HG03025 (cell line): ENCODE data around the gene ZNF503.
"Not testable (repeated sequence)": the region's sequence is repeated elsewhere in the genome, so short reads cannot be mapped to it uniquely, and the experiment has no call there.

ENCODE experiments used
- ATAC-seq: cut with Tn5 transposase; IDR thresholded peaks from one replicate; pipeline ENCODE4 v1.9.1; 2021; ENCODE audit warnings: mild to moderate bottlenecking, moderate library complexity; ENCODE audit not compliant: unreplicated experiment, low FRiP score

The ZNF503 gene

DNA sequence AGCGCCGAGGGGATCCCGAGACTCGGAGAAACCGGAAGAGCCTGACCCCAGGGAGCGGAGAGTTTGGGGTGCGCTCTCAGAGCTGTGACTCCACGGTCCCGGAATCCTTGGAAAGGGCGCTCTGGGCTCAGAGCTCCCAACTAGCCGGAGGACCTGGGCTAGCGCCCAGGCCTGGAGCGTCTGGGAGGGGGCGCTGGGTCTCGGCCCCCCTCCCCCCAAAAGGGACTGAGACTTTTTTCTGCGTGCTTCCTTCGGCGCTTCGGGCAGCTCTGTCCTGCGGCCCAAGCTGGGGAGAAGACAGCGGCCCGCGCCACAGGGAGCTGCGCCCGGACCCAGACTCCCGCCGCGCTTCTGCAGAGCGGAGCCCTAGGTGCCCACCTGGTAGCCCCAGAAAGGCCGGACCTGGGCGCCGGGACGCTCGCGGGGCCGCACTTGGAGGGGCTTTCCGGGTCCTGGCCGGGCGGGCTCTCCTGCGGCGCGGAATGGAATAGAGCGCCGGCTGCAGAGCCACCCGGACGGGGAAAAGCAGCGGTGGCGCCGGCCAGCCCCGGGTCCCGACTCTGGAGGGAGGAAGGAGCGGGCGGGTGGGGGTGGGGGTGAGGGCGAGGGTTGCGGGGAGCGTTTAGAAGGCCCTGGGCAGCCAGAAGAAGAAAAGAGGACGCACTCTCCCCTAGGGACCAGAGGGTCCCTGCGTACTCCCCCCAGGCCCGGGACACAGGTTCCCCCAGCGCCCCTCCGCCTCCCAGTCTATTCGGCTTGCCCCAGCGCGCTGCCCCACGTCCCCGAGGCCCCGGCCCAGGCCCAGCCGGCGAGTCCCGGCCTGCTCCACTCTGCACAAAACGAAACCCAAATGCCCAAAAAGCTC, 4.7 kb downstream of the ZNF503 start:
- no peak for ATAC-seq

DNA sequence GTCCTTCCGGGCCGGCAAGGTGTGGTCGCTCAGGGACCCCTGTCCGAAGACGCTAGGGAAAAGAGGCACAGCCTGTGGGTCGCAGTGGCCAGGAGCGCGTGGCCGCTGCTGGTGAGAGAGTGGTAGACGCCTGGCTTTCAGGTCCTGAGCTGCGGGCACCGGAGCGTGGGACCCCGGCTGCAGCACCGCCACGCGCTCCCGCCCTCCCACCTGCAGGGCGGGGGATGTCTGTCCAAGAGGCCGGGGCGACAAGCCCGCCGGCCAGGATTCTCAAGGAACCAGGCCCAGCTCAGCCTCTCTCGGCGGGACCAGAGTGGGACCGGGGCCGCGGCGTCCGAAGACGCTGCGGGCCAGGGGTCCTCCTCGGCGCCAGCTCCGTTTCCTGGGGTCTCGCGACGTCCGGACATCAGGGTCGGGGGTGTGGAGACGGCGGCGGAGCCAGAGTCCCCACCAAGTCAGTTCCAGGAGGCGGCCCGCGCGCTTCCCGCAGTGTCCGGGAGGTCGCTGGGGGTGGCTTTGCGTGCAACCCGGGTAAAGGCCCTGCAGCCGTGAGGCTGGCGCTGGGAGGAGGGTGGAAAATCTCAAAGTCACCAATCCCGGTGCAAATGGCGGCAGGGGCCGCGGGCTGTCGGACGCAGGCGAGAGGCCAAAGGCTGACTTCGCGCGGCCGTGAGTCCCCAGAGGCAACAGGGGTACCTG, 5.5 kb downstream of the ZNF503 start:
- no peak for ATAC-seq

DNA sequence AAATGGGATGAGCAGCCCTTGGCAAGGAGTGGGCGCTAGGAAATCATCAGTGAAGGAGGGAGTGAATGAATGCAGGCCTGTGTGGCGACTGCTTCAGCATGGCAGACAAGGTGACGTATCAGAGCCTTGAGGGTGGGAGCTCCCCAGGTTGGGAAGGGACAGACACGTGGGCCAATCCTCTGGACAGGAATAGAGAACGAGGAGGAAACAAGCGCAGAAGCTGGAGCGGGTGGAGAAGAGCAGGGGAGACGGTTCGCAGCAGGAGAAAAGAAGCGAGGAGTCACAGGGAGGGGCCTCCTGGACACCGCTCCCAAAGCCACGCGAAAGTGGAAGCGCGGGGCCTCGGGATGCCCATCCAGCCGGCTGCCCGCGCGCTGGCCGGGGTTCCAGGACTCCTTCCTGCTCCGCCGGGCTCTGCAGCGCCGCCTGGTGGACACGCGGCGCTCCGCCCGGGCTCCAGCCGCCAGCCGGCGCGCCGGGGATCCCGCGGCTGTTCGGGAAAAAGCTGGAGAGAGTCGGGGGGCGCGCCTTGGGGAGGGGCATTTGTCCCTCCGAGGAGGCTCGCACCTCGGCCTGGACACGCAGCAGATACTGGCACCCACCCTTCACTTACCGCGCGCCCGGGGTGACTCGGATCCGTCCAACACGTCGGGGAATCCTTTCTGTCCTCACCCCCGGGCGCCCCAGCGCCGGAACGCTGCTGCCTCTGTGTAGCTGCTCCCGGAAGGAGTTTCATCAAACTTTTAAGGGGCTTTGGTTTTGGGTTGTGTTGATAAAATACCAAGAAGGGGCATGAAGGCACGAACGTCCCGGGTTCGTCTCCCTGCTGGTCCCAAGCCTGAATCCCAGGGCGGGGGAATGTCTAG, 6.3 kb downstream of the ZNF503 start:
- no peak for ATAC-seq

DNA sequence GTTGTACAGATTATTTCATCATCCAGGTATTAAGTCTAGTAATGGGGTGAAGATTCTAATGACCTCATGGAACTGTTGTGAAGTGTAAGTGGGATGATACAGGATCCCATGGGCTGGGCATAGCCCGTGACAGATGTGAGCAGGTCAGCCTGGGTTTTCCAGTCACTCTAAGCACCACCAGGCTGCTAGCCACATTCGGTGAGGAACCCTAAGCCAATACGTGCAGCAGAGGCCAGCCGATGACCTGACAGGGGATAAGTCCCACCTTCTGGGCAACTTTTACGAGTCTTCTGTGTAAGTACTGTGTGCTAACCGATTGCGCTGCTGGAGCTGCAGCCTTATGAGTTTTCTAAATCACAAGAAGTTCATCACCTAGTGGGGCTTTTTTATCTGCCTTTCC, 7.3 kb downstream of the ZNF503 start:
- no peak for ATAC-seq

DNA sequence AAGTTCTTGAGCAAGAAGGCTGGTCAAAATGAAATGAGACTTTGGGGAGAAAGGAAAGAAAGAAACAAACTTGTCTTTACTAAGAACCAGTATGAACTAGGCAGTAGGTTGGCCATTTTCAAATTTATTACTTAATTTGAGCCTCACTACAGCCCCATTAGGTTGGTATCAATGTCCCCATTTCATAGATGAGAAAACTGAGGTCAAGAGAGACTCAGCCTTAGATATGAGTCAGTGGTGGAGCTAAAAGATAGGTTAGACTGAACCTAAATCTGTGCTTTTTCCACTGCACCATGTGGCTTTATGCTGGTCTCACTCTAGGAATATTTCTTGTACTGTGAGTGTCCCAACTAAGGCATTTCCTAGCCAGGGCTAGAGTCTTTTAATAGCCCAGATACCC, 8.8 kb downstream of the ZNF503 start:
- ATAC-seq, result no peak

DNA sequence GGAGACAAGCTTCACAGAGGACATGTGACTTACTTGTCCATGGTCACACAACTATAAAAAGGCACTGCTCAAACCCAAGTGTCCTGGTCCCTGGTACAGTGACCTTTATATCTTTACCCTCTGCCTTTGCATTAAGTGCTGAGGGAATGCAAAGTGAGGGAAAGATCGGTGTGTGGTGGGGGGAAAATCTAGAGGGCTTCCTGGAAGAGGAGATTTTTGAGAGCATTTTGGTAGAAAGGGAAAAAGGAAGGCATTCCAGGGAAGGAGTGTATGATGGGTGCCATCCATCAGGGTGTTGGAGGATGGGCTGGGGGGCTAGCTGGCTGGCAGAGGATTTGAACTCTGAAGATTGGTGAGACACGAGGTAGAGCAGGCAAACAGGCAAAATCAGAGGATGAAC, 9.3 kb downstream of the ZNF503 start:
- ATAC-seq, result no peak

DNA sequence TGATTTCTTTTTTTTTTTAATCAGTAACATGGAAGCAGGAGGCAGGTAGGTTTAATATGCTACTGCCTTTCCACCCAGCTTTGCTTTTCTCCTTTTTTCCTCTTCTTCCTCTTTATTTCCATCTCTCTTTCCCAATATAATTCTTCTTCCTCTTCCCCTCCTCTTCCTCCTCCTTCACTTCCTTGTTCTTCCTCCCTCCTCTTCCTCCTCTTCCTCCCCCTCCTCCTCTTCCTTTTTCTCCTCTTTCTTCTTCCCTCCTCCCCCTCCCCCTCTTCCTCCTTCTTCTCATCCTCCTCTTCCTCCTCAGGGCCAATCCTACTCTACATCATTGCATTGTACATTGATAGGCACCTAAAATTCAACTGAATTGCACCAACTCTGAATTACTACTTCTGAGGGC, 11.4 kb downstream of the ZNF503 start:
- no peak for ATAC-seq

DNA sequence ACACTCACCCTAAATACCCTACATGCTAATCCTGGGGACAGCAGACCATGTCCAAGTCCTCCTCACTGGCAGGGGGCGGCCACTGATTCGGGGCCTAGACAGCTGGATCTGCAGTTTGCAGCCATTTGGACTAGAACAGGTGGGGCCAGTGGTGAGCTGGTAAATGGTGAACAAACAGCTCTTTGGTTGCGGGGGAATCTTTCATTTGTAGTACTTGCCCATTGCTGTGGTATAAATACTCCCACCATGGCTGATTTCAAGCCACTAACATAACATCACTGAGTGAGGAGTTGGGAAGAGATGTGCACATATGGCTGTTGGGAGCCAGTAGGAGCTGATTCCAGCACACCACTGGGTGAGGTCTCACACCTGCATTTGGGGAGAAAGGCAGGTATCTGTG, 13.5 kb downstream of the ZNF503 start:
- no peak for ATAC-seq

DNA sequence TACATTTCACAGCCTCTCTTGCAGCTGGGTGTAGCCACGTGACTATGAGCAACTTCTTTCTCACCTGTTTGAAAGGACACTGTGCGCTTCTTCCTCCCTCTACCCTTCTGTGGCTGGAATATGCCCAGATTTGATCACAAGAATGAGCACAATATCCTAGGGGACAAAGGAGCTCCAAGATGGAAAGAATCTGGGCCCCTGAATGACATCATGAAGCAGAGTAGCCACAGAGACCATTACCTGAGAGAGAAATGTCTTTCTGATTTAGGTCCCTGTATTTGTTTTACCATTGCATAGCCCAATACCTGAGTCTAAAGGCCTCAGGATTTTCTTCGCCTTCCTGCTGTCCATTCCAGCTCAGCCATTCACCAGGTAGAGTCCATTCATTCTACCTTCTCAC, 15.4 kb downstream of the ZNF503 start:
- ATAC-seq, result no peak

DNA sequence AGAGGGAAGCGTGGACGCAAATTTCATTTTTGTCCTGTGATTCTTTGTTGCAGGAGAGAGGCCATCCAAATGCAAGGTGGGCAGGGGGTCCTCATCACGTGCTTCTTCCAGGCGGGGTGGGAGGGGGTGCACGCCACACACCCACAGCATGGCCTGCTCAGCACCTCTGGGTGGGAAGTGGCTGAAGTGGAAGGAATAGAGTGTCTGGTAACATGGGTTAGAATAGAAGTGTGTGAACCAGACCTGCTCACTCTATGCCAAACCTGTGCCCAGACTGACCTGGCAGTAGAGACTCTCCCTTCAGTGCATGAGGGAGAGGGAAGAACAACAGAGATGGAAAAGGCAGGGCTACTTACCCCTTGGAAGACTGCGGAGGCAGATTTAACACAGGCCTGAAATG, 21.7 kb downstream of the ZNF503 start:
- no peak for ATAC-seq

DNA sequence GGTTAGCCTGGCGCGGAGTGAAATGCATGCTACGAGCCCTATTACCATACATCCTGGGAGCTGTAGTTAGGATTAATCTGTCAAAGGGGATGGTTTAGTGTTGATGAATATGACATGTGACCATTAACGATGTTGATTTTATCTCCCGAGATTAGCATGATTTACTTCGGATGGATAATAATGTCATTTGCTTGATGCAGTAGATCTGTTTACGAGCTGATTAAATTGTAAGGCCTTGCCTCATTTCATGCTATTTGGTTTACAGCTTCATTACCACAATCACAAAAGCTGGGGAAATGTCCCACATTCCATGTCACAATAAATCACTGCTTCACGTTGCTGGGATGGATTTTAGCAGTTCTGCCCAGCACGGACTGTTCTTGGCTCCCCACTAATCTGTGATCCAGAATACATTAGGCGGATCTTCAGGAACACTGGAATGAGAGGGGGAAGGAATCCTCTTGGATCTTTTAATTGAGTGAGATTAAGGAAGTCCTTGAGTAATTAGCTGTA, 22.3 kb downstream of the ZNF503 start:
- no peak for ATAC-seq

DNA sequence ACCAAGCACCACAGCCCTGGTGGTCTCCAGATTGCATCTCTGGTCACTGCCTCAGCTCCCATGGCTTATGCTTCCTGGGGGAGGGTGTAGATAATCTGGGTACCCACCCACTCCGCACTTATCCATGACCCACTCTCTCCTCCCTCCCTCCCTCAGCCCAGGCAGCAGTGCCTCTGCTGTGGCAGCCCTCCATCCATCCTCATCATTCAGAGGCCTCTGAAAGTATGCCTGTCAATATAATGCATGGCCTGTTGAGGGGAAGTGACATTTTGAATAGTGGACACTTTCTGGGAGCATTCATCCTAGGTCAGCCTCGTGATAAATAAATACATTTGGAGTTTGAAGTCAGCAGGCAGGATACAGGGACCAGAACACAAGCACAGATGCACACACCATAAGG, 23.2 kb downstream of the ZNF503 start:
- no peak for ATAC-seq

DNA sequence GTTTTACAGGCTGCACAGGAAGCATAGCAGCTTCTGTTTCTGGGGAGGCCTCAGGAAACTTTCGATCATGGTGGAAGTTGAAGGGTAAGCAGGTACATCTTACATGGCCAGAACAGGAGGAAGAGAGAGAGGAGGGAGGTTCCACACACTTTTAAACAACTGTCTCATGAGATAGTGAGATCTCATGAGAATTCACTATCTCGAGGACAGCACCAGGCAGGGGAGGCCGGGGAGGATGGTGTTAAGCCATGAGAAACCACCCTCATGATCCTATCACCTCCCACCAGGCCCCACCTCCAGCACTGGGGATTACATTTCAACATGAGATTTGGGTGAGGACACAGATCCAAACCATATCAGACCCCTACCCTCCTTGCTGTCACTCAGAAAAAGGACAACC, 23.7 kb downstream of the ZNF503 start:
- ATAC-seq, result no peak

DNA sequence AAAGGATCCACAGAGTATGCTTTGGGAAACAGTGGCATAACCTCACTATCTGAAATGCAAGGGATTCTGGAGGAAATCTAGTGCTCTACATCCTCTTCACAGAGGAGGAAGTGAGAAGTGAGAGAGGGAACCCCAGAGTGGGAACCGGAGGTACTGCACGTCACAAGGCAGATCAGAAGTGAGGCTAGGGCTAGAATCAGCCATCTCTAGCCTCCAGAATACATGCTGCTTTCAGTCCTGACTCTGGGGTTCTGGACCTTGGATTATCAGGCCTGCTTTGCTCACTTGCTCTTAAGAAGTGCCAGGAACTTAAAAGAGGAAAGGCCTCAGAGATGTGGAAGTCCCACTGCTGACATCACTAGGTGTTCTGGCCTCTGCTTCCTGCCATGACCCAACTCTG, 25.7 kb downstream of the ZNF503 start:
- ATAC-seq, result no peak

DNA sequence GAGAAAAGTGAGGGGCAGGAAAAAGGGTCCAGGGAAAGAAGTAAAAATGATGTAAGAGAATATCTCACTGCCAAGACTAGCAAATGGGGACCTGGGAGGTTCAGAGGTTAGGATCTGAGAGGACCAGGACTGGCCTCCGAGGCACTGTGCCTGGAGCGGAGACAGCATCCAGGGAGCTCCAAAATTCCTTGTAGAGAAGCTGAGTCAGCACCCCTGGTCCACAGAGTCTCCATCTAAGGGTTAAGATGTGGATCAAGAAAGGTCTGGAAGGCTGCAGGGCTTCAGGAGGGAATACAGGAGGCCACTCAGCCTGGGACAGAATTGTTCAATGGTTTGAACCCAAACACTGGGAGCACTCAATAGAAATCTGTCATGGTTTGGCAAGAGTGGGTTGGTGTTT, 30.6 kb downstream of the ZNF503 start:
- no peak for ATAC-seq

DNA sequence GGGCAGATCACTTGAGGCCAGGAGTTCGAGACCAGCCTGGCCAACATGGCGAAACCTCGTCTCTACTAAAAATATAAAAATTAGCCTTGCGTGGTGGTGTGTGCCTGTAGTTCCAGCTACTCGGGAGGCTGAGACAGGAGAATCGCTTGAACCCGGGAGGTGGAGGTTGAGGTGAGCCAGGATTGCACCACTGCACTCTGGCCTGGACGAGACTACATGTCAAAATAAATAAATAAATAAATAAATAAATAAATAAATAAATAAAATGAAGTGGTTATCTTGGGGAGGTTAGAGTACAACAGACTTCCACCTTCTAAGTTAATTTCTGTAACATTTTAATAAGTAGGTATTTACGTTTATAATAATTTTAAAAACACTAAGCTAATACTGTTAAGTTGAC, 31.7 kb downstream of the ZNF503 start:
- not testable (repeated sequence) for ATAC-seq

DNA sequence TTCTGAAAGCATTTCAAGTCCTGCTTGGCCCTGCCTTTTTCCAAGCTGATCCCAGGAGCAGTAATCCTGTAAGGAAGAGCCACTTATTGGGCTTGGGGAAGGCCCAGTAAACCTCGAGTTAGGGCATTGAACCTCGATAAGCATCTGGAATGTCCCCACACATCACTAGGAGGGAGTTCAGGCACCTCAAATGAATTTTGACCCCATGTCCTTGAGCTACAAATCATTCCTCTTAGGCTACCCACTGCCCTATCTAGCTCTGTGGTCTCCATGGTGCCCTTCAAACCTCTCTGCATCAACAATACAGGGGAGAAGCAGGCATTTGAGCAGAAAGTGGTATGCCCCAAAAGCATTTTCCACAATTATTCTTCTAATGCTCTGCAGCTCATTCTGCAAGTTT, 33.7 kb downstream of the ZNF503 start:
- no peak for ATAC-seq

DNA sequence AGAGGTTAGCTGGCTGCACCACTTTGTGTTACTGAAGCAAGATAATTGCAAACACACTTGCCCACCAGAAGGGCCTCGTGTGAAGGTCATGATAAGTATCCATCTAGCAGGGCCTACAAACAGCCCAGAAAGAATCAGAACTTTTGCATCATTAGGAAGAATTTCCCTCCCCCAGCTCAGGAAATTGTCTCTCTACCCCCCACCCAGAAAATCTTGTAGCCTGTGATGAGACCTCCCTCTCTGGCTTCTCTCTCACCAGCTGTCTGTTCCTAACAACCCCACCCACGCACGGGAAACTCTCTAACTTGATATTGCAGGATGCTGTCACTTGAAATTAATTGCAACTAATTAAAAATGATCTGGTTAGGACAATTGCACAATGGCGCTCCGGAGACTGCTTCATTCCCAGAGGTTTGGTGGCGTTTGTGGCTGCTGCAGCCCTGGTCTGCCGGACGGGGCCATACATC, 34.5 kb downstream of the ZNF503 start:
- no peak for ATAC-seq

DNA sequence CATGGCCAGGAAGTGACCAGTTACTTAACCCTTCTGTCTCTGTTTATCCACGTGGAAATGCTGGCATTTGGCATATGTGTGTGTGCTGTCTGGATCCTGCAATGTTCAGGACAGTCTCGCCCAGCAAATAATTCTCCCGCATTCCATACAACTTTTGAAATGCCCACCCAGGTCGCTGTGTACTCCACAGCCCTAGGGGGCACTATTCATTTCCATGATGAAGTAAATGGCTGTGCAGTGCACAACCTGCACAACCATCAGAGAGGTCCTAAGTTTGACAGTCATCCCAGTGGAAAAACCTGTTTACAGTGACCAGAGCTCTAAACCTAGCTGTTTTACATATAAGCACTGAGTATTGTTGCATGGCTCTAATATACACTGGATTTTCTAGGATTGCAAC, 38.1 kb downstream of the ZNF503 start:
- ATAC-seq, result no peak

DNA sequence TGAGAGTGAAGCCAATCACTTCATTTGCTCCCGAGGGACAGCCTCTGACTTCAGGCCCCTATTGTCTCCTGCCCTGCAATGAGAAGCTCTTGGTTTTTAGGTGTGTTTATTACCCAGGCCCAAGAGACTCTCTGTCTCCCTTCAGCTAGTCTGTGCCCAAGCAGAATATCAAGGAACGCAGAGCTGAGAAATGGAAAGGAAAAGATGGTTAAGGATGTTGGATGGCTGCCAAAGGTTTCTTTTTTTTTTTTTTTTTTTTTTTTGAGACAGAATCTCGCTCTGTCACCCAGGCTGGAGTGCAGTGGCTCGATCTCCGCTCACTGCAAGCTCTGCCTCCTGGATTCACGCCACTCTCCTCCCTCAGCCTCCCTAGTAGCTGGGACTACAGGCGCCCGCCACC, 41.7 kb downstream of the ZNF503 start:
- not testable (repeated sequence) for ATAC-seq
